ENCODE measurements around the gene TRPT1. TPM values are rescaled to one million over a fixed set of nuclear protein-coding genes. Genes with fewer than 3 reads are reported as not detected.

TRPT1 gene
- polyA plus RNA-seq, 6 donors from 2014 or later = 60.7 to 97.6 (median 86.0) TPM

DNA sequence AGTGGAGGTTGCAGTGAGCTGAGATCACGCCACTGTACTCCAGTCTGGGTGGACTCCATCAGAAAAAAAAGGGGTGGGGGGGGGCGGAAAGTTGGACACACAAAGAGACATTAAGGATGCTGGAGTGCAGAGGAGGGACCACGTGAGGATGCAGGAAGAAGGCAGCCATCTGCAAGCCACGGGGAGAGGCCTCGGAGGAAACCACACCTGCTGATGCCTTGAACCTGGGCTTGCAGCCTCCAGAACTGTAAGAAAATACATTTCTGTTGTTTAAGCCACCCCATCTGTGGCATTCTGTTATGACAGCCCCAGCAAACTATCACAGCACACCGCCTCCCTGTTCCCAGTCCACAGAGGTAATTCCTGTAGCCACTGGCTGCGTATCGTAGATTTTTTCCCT lies 49.2 kb downstream of the TRPT1 start:
- DNase-seq = no peak

More for the DNA sequence above, 49.2 kb downstream of the TRPT1 start:
- H3K4me1 Mint-ChIP-seq = peaks cover 9 to 26% (median 15%) of the 10 kb centered on the region in 3 donors
- H3K9me3 Mint-ChIP-seq = no peaks in the 10 kb centered on the region
- H3K27ac Mint-ChIP-seq = no peak overlapping the region
- no peaks in the 10 kb centered on the region for H3K36me3 Mint-ChIP-seq
- no peak for ATAC-seq (ENCODE audit: low read depth in 2 of 2)
- no peak overlapping the region for H3K4me3 Mint-ChIP-seq
- H3K27me3 Mint-ChIP-seq = no peaks in the 10 kb centered on the region

Other genes with a start within 250 kb of the TRPT1 start
- 100 to 1,000 TPM; 101 to 151 (median 113) TPM for gene OTUB1, start 239.7 kb downstream of the TRPT1 start, polyA plus RNA-seq (ENCODE audit: low read depth in 6 of 6)
- not detected for gene FLRT1, start 190.3 kb downstream of the TRPT1 start, polyA plus RNA-seq (ENCODE audit: low read depth in 6 of 6)
- 1 to 10 TPM; 1.5 to 7.0 (median 3.2) TPM for gene MACROD1, start 60.1 kb downstream of the TRPT1 start, polyA plus RNA-seq (ENCODE audit: low read depth in 6 of 6)
- 10 to 100 TPM; 26.3 to 92.4 (median 63.3) TPM for gene STIP1, start 40.0 kb downstream of the TRPT1 start, polyA plus RNA-seq (ENCODE audit: low read depth in 6 of 6)
- 100 to 1,000 TPM in 5 of 6 donors, 10 to 100 TPM in 1; 98.6 to 148 (median 118) TPM for gene FERMT3, start 19.5 kb downstream of the TRPT1 start, polyA plus RNA-seq (ENCODE audit: low read depth in 6 of 6)
- gene NUDT22, start 88 bp upstream of the TRPT1 start, polyA plus RNA-seq (ENCODE audit: low read depth in 6 of 6) = 10 to 100 TPM; 43.6 to 96.6 (median 62.6) TPM
- 10 to 100 TPM; 41.9 to 66.6 (median 50.5) TPM for gene DNAJC4, start 4.4 kb upstream of the TRPT1 start, polyA plus RNA-seq (ENCODE audit: low read depth in 6 of 6)
- 10 to 100 TPM; 10.9 to 33.7 (median 28.1) TPM for gene VEGFB, start 8.4 kb upstream of the TRPT1 start, polyA plus RNA-seq (ENCODE audit: low read depth in 6 of 6)
- 10 to 100 TPM; 65.3 to 94.8 (median 79.8) TPM for gene FKBP2, start 14.9 kb upstream of the TRPT1 start, polyA plus RNA-seq (ENCODE audit: low read depth in 6 of 6)
- gene PPP1R14B, start 20.8 kb upstream of the TRPT1 start, polyA plus RNA-seq (ENCODE audit: low read depth in 6 of 6) = 10 to 100 TPM; 21.2 to 49.9 (median 40.3) TPM
- gene PLCB3, start 25.3 kb upstream of the TRPT1 start, polyA plus RNA-seq (ENCODE audit: low read depth in 6 of 6) = under 1 TPM in 5 of 6 donors, not detected in 1; 0.12 to 0.55 (median 0.21) TPM
- 10 to 100 TPM; 45.5 to 72.8 (median 52.8) TPM for gene BAD, start 58.5 kb upstream of the TRPT1 start, polyA plus RNA-seq (ENCODE audit: low read depth in 6 of 6)
- gene GPR137, start 59.7 kb upstream of the TRPT1 start, polyA plus RNA-seq (ENCODE audit: low read depth in 6 of 6) = 10 to 100 TPM; 17.3 to 35.5 (median 21.0) TPM
- not detected for gene KCNK4, start 65.1 kb upstream of the TRPT1 start, polyA plus RNA-seq (ENCODE audit: low read depth in 6 of 6)
- gene CATSPERZ, start 74.2 kb upstream of the TRPT1 start, polyA plus RNA-seq (ENCODE audit: low read depth in 6 of 6) = not detected
- gene ESRRA, start 79.3 kb upstream of the TRPT1 start, polyA plus RNA-seq (ENCODE audit: low read depth in 6 of 6) = 1 to 10 TPM; 3.4 to 8.5 (median 6.5) TPM
- gene TRMT112, start 91.4 kb upstream of the TRPT1 start, polyA plus RNA-seq (ENCODE audit: low read depth in 6 of 6) = 100 to 1,000 TPM; 445 to 606 (median 521) TPM
- gene PRDX5, start 91.9 kb upstream of the TRPT1 start, polyA plus RNA-seq (ENCODE audit: low read depth in 6 of 6) = 100 to 1,000 TPM; 229 to 385 (median 248) TPM
- 10 to 100 TPM in 5 of 6 donors, 1 to 10 TPM in 1; 9.3 to 73.0 (median 19.4) TPM for gene CCDC88B, start 114.0 kb upstream of the TRPT1 start, polyA plus RNA-seq (ENCODE audit: low read depth in 6 of 6)
- gene RPS6KA4, start 133.0 kb upstream of the TRPT1 start, polyA plus RNA-seq (ENCODE audit: low read depth in 6 of 6) = 1 to 10 TPM; 1.1 to 8.3 (median 4.8) TPM